ENCODE data around the gene RNF223. TPM values are rescaled to one million over a fixed set of nuclear protein-coding genes. Genes with fewer than 3 reads are reported as not detected.

The RNF223 gene
- total and polyA plus RNA-seq, 2 of the 13 experiments (the other 11 are each of a cell fraction or from before 2014, with no cell fraction given) = 0.03 TPM; not detected in 1

GRCh38 chr1:1115786-1116700 lies 41.9 kb upstream of the RNF223 start, which contains the start of gene C1orf159 (continued):
- TF ChIP-seq PRDM15 (CRISPR knock-in tag; IDR thresholded peaks at IDR 0.05) = no peak
- peak; percentile 57 for TF ChIP-seq PHF8 (CRISPR knock-in tag; IDR thresholded peaks at IDR 0.05)
- TF ChIP-seq THAP11 (CRISPR knock-in tag; IDR thresholded peaks at IDR 0.05) = peak; percentile 99
- TF ChIP-seq FOXA3 (CRISPR knock-in tag; IDR thresholded peaks at IDR 0.05) = peak; percentile 51
- no peak for TF ChIP-seq ZNF230 (CRISPR knock-in tag; IDR thresholded peaks at IDR 0.05)
- no peak for TF ChIP-seq DR1 (CRISPR knock-in tag; IDR thresholded peaks at IDR 0.05)
- no peak for TF ChIP-seq ZNF780A (CRISPR knock-in tag; IDR thresholded peaks at IDR 0.05)
- TF ChIP-seq LRRFIP1 (CRISPR knock-in tag; conservative IDR thresholded peaks at IDR 0.05) = no peak
- TF ChIP-seq SNAPC4 (CRISPR knock-in tag; IDR thresholded peaks at IDR 0.05) = no peak
- TF ChIP-seq ZNF263 (CRISPR knock-in tag; IDR thresholded peaks at IDR 0.05) = no peak

Data from HepG2 (cell line).